ENCODE measurements around the gene RAI1. TPM values are rescaled to one million over a fixed set of nuclear protein-coding genes. Genes with fewer than 3 reads are reported as not detected.

Gene RAI1
- total RNA-seq, 1 donor from 2014 or later = 31.1 TPM

GRCh38 chr17:17728146-17728545 is 46.9 kb downstream of the RAI1 start:
- no peaks in the 10 kb centered on the region for H3K27me3 ChIP-seq (ENCODE audit: low read depth)
- H3K9me3 ChIP-seq = no peaks in the 10 kb centered on the region
- no peak for TF ChIP-seq CTCF (IDR thresholded peaks at IDR 0.05)
- H3K4me3 ChIP-seq = no peak overlapping the region
- no peak for DNase-seq
- H3K27ac ChIP-seq = no peak overlapping the region
- H3K4me1 ChIP-seq = peaks cover 41% of the 10 kb centered on the region
- ATAC-seq = no peak
- intact Hi-C loops (cut with DNase I) = no loop called here
- H3K36me3 ChIP-seq = no peaks in the 10 kb centered on the region

- H3K9me3 ChIP-seq = no peaks in the 10 kb centered on the region
- no peak overlapping the region for H3K27ac ChIP-seq
- ATAC-seq = peak; percentile 27 to 68
- TF ChIP-seq CTCF (IDR thresholded peaks at IDR 0.05) = no peak
- no peaks in the 10 kb centered on the region for H3K27me3 ChIP-seq (ENCODE audit: low read depth)
- no peak for DNase-seq
- H3K36me3 ChIP-seq = no peaks in the 10 kb centered on the region
- intact Hi-C loops (cut with DNase I) = no loop called here
- peaks cover 39% of the 10 kb centered on the region for H3K4me1 ChIP-seq
- H3K4me3 ChIP-seq = no peak overlapping the region
These were observed 47.4 kb downstream of the RAI1 start for GRCh38 chr17:17728550-17729251.

GRCh38 chr17:17729620-17730249 is 48.5 kb downstream of the RAI1 start:
- peak; percentile 52 for TF ChIP-seq CTCF (IDR thresholded peaks at IDR 0.05)
- Histone ChIP-seq H3K9me3 (no peaks in the 10 kb centered on the region), H3K4me1 (peaks cover 39% of the 10 kb centered on the region), H3K36me3 (no peaks in the 10 kb centered on the region), H3K27me3 (ENCODE audit: low read depth) (no peaks in the 10 kb centered on the region), H3K4me3 (no peak overlapping the region), H3K27ac (no peak overlapping the region)
- intact Hi-C loops (cut with DNase I) = no loop called here
- ATAC-seq (peak; percentile 59 to 74), DNase-seq (no peak)

GRCh38 chr17:17730250-17730935 is 49.1 kb downstream of the RAI1 start:
- Histone ChIP-seq H3K27ac (no peak overlapping the region), H3K36me3 (no peaks in the 10 kb centered on the region)

GRCh38 chr17:17732444-17732843 is 51.2 kb downstream of the RAI1 start:
- no peaks in the 10 kb centered on the region for H3K36me3 ChIP-seq
- intact Hi-C loops (cut with DNase I) = no loop called here
- H3K4me3 ChIP-seq = no peak overlapping the region
- ATAC-seq (no peak), DNase-seq (no peak)
- H3K4me1 ChIP-seq = peaks cover 27% of the 10 kb centered on the region
- H3K27me3 ChIP-seq (ENCODE audit: low read depth) = no peaks in the 10 kb centered on the region
- no peaks in the 10 kb centered on the region for H3K9me3 ChIP-seq
- H3K27ac ChIP-seq = no peak overlapping the region
- no peak for TF ChIP-seq CTCF (IDR thresholded peaks at IDR 0.05)

More at GRCh38 chr17:17730250-17730935, 49.1 kb downstream of the RAI1 start:
- H3K27me3 ChIP-seq (ENCODE audit: low read depth) = no peaks in the 10 kb centered on the region
- peaks cover 35% of the 10 kb centered on the region for H3K4me1 ChIP-seq
- intact Hi-C loops (cut with DNase I) = no loop called here
- ATAC-seq (no peak), DNase-seq (no peak)
- no peak overlapping the region for H3K4me3 ChIP-seq
- no peaks in the 10 kb centered on the region for H3K9me3 ChIP-seq
- no peak for TF ChIP-seq CTCF (IDR thresholded peaks at IDR 0.05)
